Left lung (tissue), 10 donors: ENCODE results near the gene GKAP1. TPM values are rescaled to one million over a fixed set of nuclear protein-coding genes. Genes with fewer than 3 reads are reported as not detected.

Experiments
- ATAC-seq: fragments of 200-7000 bp; cut with Tn5 transposase; one replicate; pipeline ENCODE4 v1.9.1; 2020; ENCODE audit warnings: moderate library complexity
- DNase-seq, 4 donors: peaks; one replicate each; pipeline ENCODE4 v3.0.0-alpha.2; 2013 to 2020
- H3K27ac ChIP-seq, 2 donors: fragments of 200-600 bp; sonication (generic) in 1 of 2; one replicate each; pipeline versions ENCODE4 v1.5.0 to v1.8.0; 2020 to 2021
- H3K27me3 ChIP-seq, 2 donors: fragments of 200-600 bp; sonication (generic) in 1 of 2; one replicate each; pipeline versions ENCODE4 v1.5.0 to v1.8.0; 2020 to 2021
- H3K36me3 ChIP-seq, 2 donors: fragments of 200-600 bp; sonication (generic) in 1 of 2; one replicate each; pipeline versions ENCODE4 v1.5.0 to v1.8.0; 2020 to 2021
- H3K4me1 ChIP-seq, 2 donors: fragments of 200-600 bp; one replicate each; pipeline ENCODE4 v1.8.0; 2021
- H3K4me3 ChIP-seq, 2 donors: fragments of 200-600 bp; sonication (generic) in 1 of 2; one replicate each; pipeline versions ENCODE4 v1.5.0 to v1.8.0; 2020 to 2021; ENCODE audit warnings: mild to moderate bottlenecking in 1 of 2
- H3K9me3 ChIP-seq, 2 donors: fragments of 200-600 bp; sonication (generic) in 1 of 2; one replicate each; pipeline versions ENCODE4 v1.5.0 to v1.8.0; 2020 to 2021
- CTCF ChIP-seq, 2 donors: fragments of 200-600 bp; sonication (generic) in 1 of 2; IDR thresholded peaks; one replicate each; pipeline versions ENCODE4 v1.5.0 to v1.8.0; 2021; ENCODE audit warnings: antibody characterized with exemption in 2 of 2
- intact Hi-C, 2 donors: fragments of 100-400 bp; cut with DNase I; formaldehyde crosslinking; loops; one replicate each; pipeline versions ENCODE4 v1.11.2 to v1.14.2; 2022
- polyA plus RNA-seq, 6 donors: library from polyadenylated mRNA; unstranded; fragments of 120-200 nt; gene quantifications; one replicate each; pipeline ENCODE4 v1.2.1, GENCODE V29; 2013; ENCODE audit not compliant: insufficient read length in 6 of 6
- total RNA-seq, 2 donors: library from RNA; stranded (reverse); fragmentation: NEBNext Ultra II Directional; extraction: Animal tissue kit (Norgen Biotek cat#: 25700); gene quantifications; one replicate each; pipeline ENCODE4 v1.2.1, GENCODE V29; 2021
- donor health status: DM: no; HTN: yes; CAD: no.
- donor health status: DM: no; HTN: no; CAD: no.

Gene GKAP1
- total and polyA plus RNA-seq, 8 donors, result 4.4 to 17.8 (median 14.0) TPM

- Histone ChIP-seq H3K9me3 (no peaks in the 10 kb centered on the region), H3K4me1 (no peaks in the 10 kb centered on the region), H3K36me3 (no peaks in the 10 kb centered on the region), H3K27me3 (no peaks in the 10 kb centered on the region), H3K4me3 (no peak overlapping the region), H3K27ac (no peak overlapping the region)
- TF ChIP-seq CTCF (IDR thresholded peaks at IDR 0.05), result no peak
- intact Hi-C loops, result no loop called here
- DNase-seq (no peak), ATAC-seq (no peak)
These were observed 44.7 kb downstream of the GKAP1 start for GRCh38 chr9:83772860-83773259.

- no peak overlapping the region for H3K27ac ChIP-seq
- DNase-seq, result no peak
- no peak overlapping the region for H3K4me3 ChIP-seq
- ATAC-seq, result no peak
- H3K4me1 ChIP-seq, result no peaks in the 10 kb centered on the region
- intact Hi-C loops, result no loop called here
- H3K36me3 ChIP-seq, result peaks cover 0 to 4% of the 10 kb centered on the region in 2 donors
- H3K27me3 ChIP-seq, result no peaks in the 10 kb centered on the region
- no peak for TF ChIP-seq CTCF (IDR thresholded peaks at IDR 0.05)
- H3K9me3 ChIP-seq, result peaks cover 0 to 17% of the 10 kb centered on the region in 2 donors
These were observed 52.2 kb downstream of the GKAP1 start for GRCh38 chr9:83765376-83765775.

GRCh38 chr9:83754383-83754977 lies 63.1 kb downstream of the GKAP1 start:
- no peak for ATAC-seq
- intact Hi-C loops, result no loop called here

GRCh38 chr9:83749706-83750105 lies 67.9 kb downstream of the GKAP1 start:
- ATAC-seq, result no peak
- Histone ChIP-seq H3K4me1 (no peaks in the 10 kb centered on the region), H3K4me3 (no peak overlapping the region), H3K9me3 (no peaks in the 10 kb centered on the region), H3K27me3 (no peaks in the 10 kb centered on the region), H3K27ac (no peak overlapping the region), H3K36me3 (peaks cover 0 to 10% of the 10 kb centered on the region in 2 donors)
- intact Hi-C loops, result no loop called here
- TF ChIP-seq CTCF (IDR thresholded peaks at IDR 0.05), result no peak
- DNase-seq, result no peak

More at GRCh38 chr9:83754383-83754977, 63.1 kb downstream of the GKAP1 start:
- Histone ChIP-seq H3K4me3 (no peak overlapping the region), H3K27me3 (no peaks in the 10 kb centered on the region), H3K27ac (no peak overlapping the region), H3K4me1 (no peaks in the 10 kb centered on the region), H3K9me3 (no peaks in the 10 kb centered on the region), H3K36me3 (peaks cover 0 to 10% of the 10 kb centered on the region in 2 donors)
- no peak for TF ChIP-seq CTCF (IDR thresholded peaks at IDR 0.05)
- no peak for DNase-seq

- no peak overlapping the region for H3K4me3 ChIP-seq
- intact Hi-C loops, result no loop called here
- ATAC-seq, result no peak
These were observed 73.4 kb downstream of the GKAP1 start for GRCh38 chr9:83744206-83744605.

More at GRCh38 chr9:83744206-83744605, 73.4 kb downstream of the GKAP1 start:
- no peak for TF ChIP-seq CTCF (IDR thresholded peaks at IDR 0.05)
- Histone ChIP-seq H3K4me1 (no peaks in the 10 kb centered on the region), H3K27ac (no peak overlapping the region), H3K36me3 (peaks cover 0 to 8% of the 10 kb centered on the region in 2 donors), H3K9me3 (no peaks in the 10 kb centered on the region), H3K27me3 (no peaks in the 10 kb centered on the region)
- DNase-seq, result peak in 2 of 4 donors; percentile 1 to 34
